Omental fat pad (tissue), 4 donors: ENCODE measurements around the gene ZNF814. TPM values are rescaled to one million over a fixed set of nuclear protein-coding genes. Genes with fewer than 3 reads are reported as not detected.

Experiments
- ATAC-seq: fragments of 150-250 bp; one replicate; pipeline ENCODE4 v1.9.1; 2016; ENCODE audit warnings: mild to moderate bottlenecking, moderate library complexity; ENCODE audit not compliant: low FRiP score
- DNase-seq: peaks from one replicate; pipeline ENCODE4 v3.0.0-alpha.2; 2019; ENCODE audit warnings: low spot score
- total RNA-seq, 4 donors: library from RNA; depleted of rRNA; stranded (reverse); fragments of >200 nt; gene quantifications; one replicate each; pipeline ENCODE4 v1.1.0, GENCODE V29; 2016
- TF ChIP-seq, protein P1 (sequence below), 3 donors: fragments of 450-650 bp; IDR thresholded peaks; one replicate each; pipeline ENCODE4 v1.5.1; 2016 to 2017; ENCODE audit warnings: antibody characterized with exemption in 3 of 3, mild to moderate bottlenecking in 3 of 3, moderate library complexity in 2 of 3

Gene ZNF814
- total RNA-seq, 4 donors from 2014 or later, result 13.3 to 25.9 (median 15.1) TPM

DNA sequence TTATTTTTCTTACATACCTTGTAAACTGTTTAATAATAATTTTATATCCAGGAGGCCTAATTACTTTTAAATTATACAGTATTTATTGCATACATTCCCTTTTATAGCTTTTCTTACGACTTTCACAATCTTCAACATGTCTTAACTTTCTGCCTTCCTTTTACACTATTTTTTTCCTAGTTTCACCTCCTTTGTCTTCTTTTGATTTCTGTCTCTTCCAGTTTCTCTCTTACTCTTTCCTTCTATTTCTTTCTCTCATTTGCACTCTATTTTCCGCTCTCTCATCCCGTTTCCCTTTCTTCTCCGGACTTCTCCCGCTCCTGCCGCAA lies 85.6 kb downstream of the ZNF814 start:
- no peak for ATAC-seq
- TF ChIP-seq, protein P1, sequence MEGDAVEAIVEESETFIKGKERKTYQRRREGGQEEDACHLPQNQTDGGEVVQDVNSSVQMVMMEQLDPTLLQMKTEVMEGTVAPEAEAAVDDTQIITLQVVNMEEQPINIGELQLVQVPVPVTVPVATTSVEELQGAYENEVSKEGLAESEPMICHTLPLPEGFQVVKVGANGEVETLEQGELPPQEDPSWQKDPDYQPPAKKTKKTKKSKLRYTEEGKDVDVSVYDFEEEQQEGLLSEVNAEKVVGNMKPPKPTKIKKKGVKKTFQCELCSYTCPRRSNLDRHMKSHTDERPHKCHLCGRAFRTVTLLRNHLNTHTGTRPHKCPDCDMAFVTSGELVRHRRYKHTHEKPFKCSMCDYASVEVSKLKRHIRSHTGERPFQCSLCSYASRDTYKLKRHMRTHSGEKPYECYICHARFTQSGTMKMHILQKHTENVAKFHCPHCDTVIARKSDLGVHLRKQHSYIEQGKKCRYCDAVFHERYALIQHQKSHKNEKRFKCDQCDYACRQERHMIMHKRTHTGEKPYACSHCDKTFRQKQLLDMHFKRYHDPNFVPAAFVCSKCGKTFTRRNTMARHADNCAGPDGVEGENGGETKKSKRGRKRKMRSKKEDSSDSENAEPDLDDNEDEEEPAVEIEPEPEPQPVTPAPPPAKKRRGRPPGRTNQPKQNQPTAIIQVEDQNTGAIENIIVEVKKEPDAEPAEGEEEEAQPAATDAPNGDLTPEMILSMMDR (IDR thresholded peaks at IDR 0.05), result no peak
- no peak for DNase-seq

DNA sequence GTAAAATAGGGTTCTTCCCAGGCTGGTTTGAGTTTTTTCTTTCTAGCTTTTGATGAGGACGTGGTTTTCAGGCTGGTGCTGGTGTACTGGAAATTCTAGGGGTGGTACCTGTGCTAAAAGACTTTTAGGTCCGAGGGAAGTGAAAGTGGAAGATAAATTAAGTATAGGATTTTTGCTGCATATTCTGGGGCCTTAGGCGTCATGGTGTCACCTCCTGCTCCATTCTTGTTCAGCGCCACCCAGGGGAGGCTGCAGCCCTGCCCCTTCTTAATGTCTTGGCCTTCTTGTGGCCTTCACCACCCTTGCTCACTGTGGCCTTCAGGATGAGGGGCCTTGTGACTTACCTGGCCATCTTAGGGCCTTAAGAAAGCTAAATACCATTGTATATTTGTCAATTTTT lies 86.6 kb downstream of the ZNF814 start:
- ATAC-seq, result no peak
- TF ChIP-seq, protein P1 (IDR thresholded peaks at IDR 0.05), result no peak
- no peak for DNase-seq

DNA sequence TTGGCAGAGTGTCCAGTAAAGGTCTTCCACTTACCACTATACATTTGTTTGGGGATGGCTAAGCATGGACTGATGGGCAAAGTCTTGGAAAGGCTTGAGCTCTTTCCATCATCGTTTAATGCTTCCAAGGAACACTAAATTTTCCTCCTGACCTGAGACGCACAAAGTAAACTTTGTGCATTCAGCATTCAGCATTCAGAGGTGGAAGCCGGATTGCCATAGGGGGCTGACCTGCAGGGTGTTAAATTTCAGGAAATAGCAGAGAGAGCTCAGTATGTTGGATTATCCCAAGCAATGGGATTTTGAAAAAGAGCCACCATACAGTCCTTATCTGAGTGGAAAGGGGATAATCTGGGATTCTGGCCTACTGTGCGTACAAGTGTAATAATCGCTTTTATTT lies 88.1 kb downstream of the ZNF814 start:
- no peak for DNase-seq
- TF ChIP-seq, protein P1 (IDR thresholded peaks at IDR 0.05), result no peak

More for the DNA sequence above, 88.1 kb downstream of the ZNF814 start:
- ATAC-seq, result no peak

Other genes starting within 250 kb of the ZNF814 start
- not detected for gene ZSCAN4, start 220.1 kb downstream of the ZNF814 start, total RNA-seq
- 10 to 100 TPM in 1 of 4 donors, 1 to 10 TPM in 3; 7.3 to 22.2 (median 8.1) TPM for gene ZNF551, start 207.1 kb downstream of the ZNF814 start, total RNA-seq
- 1 to 10 TPM; 1.4 to 4.4 (median 2.8) TPM for gene ZNF154, start 179.8 kb downstream of the ZNF814 start, total RNA-seq
- gene ZNF671, start 161.4 kb downstream of the ZNF814 start, total RNA-seq, result 10 to 100 TPM in 1 of 4 donors, 1 to 10 TPM in 3; 3.0 to 10.2 (median 6.3) TPM
- gene ZNF776, start 142.2 kb downstream of the ZNF814 start, total RNA-seq, result 10 to 100 TPM in 2 of 4 donors, 1 to 10 TPM in 2; 5.3 to 18.1 (median 10.1) TPM
- gene ZNF586, start 119.4 kb downstream of the ZNF814 start, total RNA-seq, result 10 to 100 TPM; 14.3 to 21.1 (median 17.4) TPM
- 10 to 100 TPM in 1 of 4 donors, 1 to 10 TPM in 3; 5.7 to 17.3 (median 8.8) TPM for gene ZNF552, start 74.1 kb downstream of the ZNF814 start, total RNA-seq
- gene ZNF587B, start 58.7 kb downstream of the ZNF814 start, total RNA-seq, result 10 to 100 TPM; 12.7 to 39.0 (median 19.0) TPM
- gene ZNF587, start 39.2 kb downstream of the ZNF814 start, total RNA-seq, result 10 to 100 TPM; 11.8 to 36.3 (median 19.9) TPM
- gene ZNF417, start 27.6 kb upstream of the ZNF814 start, total RNA-seq, result 10 to 100 TPM; 10.8 to 13.2 (median 11.0) TPM
- gene ZNF418, start 46.4 kb upstream of the ZNF814 start, total RNA-seq, result 1 to 10 TPM; 4.1 to 7.9 (median 5.5) TPM
- gene ZNF256, start 58.7 kb upstream of the ZNF814 start, total RNA-seq, result 1 to 10 TPM; 3.1 to 7.9 (median 4.3) TPM
- 1 to 10 TPM in 1 of 4 donors, under 1 TPM in 2, not detected in 1; 0.46 to 1.5 (median 0.96) TPM for gene C19orf18, start 85.5 kb upstream of the ZNF814 start, total RNA-seq
- 10 to 100 TPM in 1 of 4 donors, 1 to 10 TPM in 3; 7.9 to 37.4 (median 8.5) TPM for gene ZNF606, start 113.8 kb upstream of the ZNF814 start, total RNA-seq
- gene ZSCAN1, start 145.0 kb upstream of the ZNF814 start, total RNA-seq, result not detected
- 10 to 100 TPM in 1 of 4 donors, 1 to 10 TPM in 3; 1.2 to 10.9 (median 4.3) TPM for gene ZNF135, start 170.2 kb upstream of the ZNF814 start, total RNA-seq
- gene ZSCAN18, start 209.2 kb upstream of the ZNF814 start, total RNA-seq, result 10 to 100 TPM; 28.8 to 66.2 (median 36.4) TPM